ENCODE data around the gene ITPKB. TPM values are rescaled to one million over a fixed set of nuclear protein-coding genes. Genes with fewer than 3 reads are reported as not detected.

Gene ITPKB
- total RNA-seq, 1 experiment from 2014 or later: 17.7 TPM

GRCh38 chr1:226682871-226683814 lies 55.9 kb downstream of the ITPKB start:
- Histone ChIP-seq H3K36me3 (ENCODE audit: low read depth, low read length) (no peaks in the 10 kb centered on the region), H3K27me3 (ENCODE audit: low read length) (no peaks in the 10 kb centered on the region), H3K4me3 (ENCODE audit: low read length) (no peak overlapping the region), H3K4me2 (ENCODE audit: low read length) (no peak overlapping the region), H3K9me2 (replicated peaks; ENCODE audit: low read length) (no peaks in the 10 kb centered on the region), H2AFZ (ENCODE audit: low read length) (no peak overlapping the region), H3K79me2 (ENCODE audit: low read length) (no peaks in the 10 kb centered on the region), H3K9me3 (ENCODE audit: low read length) (no peaks in the 10 kb centered on the region), H3K27ac (ENCODE audit: low read length) (no peak overlapping the region), H3F3A (ENCODE audit: low read length, unreplicated experiment) (no peaks in the 10 kb centered on the region), H3K4me1 (ENCODE audit: insufficient read depth, low read length) (no peaks in the 10 kb centered on the region), H4K20me1 (ENCODE audit: low read length) (no peaks in the 10 kb centered on the region), H3K9ac (ENCODE audit: low read length) (no peak overlapping the region)
- ATAC-seq (no peak), DNase-seq (no peak)
- BruUV-seq (replicated peaks): no TSS peak
- intact Hi-C loops (cut with micrococcal nuclease): no loop called here
- CTCF ChIA-PET: no interaction called here
- TF ChIP-seq EZH2phosphoT487 (IDR thresholded peaks at IDR 0.05; ENCODE audit: borderline replicate concordance, low read length) (no peak), CTCF (conservative IDR thresholded peaks at IDR 0.05; ENCODE audit: low read depth, low read length) (no peak), EZH2 (IDR thresholded peaks at IDR 0.05; ENCODE audit: low read length, unreplicated experiment) (no peak)
- POLR2A ChIA-PET (ENCODE audit: unreplicated experiment): no interaction called here

GRCh38 chr1:226681652-226682493 lies 57.2 kb downstream of the ITPKB start:
- peaks cover under 1% of the 10 kb centered on the region for H3F3A ChIP-seq (ENCODE audit: low read length, unreplicated experiment)
- H3K27ac ChIP-seq (ENCODE audit: low read length): no peak overlapping the region
- H3K9ac ChIP-seq (ENCODE audit: low read length): no peak overlapping the region
- H3K4me2 ChIP-seq (ENCODE audit: low read length): no peak overlapping the region
- no peaks in the 10 kb centered on the region for H3K27me3 ChIP-seq (ENCODE audit: low read length)
- ChIA-PET POLR2A (ENCODE audit: unreplicated experiment) (no interaction called here), CTCF (interaction anchor here (0.5 kb wide), 1 partner anchor 694 kb away, joined by 3 read pairs; no protein-coding TSS in a partner anchor)
- H3K9me2 ChIP-seq (replicated peaks; ENCODE audit: low read length): no peaks in the 10 kb centered on the region
- no peaks in the 10 kb centered on the region for H3K79me2 ChIP-seq (ENCODE audit: low read length)
- H3K36me3 ChIP-seq (ENCODE audit: low read depth, low read length): no peaks in the 10 kb centered on the region
- no peak overlapping the region for H2AFZ ChIP-seq (ENCODE audit: low read length)
- no peaks in the 10 kb centered on the region for H3K9me3 ChIP-seq (ENCODE audit: low read length)
- ATAC-seq: no peak
- peaks cover 12% of the 10 kb centered on the region for H3K4me1 ChIP-seq (ENCODE audit: insufficient read depth, low read length)
- BruUV-seq (replicated peaks): no TSS peak
- no peak for DNase-seq
- intact Hi-C loops (cut with micrococcal nuclease): no loop called here
- TF ChIP-seq EZH2phosphoT487 (IDR thresholded peaks at IDR 0.05; ENCODE audit: borderline replicate concordance, low read length): no peak
- no peak for TF ChIP-seq CTCF (conservative IDR thresholded peaks at IDR 0.05; ENCODE audit: low read depth, low read length)
- no peak for TF ChIP-seq EZH2 (IDR thresholded peaks at IDR 0.05; ENCODE audit: low read length, unreplicated experiment)
- no peak overlapping the region for H3K4me3 ChIP-seq (ENCODE audit: low read length)
- no peaks in the 10 kb centered on the region for H4K20me1 ChIP-seq (ENCODE audit: low read length)

Measured in PC-3 (cell line).